Stimulated activated CD8-positive, alpha-beta memory T cell treated with anti-CD3 and anti-CD28 coated beads, Interleukin-7, amount 100 ng/mL, for 24 hours (primary cell): ENCODE data around the gene MUC4.
"Not testable (repeated sequence)": the region's sequence is repeated elsewhere in the genome, so short reads cannot be mapped to it uniquely, and the experiment has no call there.

Experiments
- DNase-seq: peaks from one replicate; pipeline ENCODE4 v3.0.0-alpha.2; 2020; ENCODE audit warnings: low read depth

MUC4 gene

GRCh38 chr3:195744437-195744836 is 67.3 kb downstream of the MUC4 start:
- no peak for DNase-seq

- DNase-seq, result no peak
Observed at GRCh38 chr3:195739561-195740111, 72.1 kb downstream of the MUC4 start.

DNA sequence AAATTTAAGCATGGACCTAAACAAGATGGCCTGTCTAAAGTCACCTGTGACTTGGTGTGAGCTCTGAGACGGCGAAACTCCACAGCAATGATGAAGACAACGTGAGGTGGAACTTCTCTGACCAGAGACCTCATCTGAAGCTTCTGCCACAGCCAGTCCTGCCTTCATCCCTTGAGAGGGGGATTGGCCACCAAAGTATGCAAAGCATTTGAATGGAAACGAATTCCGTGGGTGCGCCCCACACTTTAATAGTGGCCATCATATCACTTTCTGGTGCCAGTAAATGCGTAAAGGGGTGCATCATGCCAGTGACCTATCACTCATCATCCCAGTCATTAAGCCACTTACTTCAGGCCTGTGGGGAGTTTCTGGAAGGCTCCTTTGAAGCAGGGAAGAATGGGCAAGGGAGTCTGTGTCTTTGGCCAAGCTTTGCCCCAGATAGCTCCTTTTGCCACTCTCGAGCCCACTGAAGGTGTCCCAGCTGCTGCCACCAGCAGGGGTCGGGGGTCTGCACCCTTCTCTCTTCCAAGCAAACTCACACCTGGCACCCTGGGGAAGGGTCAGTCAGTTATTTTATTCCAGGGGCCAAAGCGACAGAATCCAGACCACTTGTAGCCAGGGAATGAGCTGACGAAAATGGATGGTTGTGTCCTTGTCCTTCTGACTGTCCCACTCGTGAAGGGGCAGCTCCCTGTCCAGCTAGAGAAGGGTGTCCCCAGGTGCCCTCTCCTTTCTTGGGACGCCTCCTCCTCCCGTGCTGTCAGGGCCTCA is 73.3 kb downstream of the MUC4 start:
- DNase-seq, result no peak

- not testable (repeated sequence) for DNase-seq
Observed at GRCh38 chr3:195737782-195738181, 73.9 kb downstream of the MUC4 start.

GRCh38 chr3:195736866-195737490 is 74.8 kb downstream of the MUC4 start:
- DNase-seq, result no peak

- DNase-seq, result no peak
Observed at GRCh38 chr3:195735036-195735695, 76.6 kb downstream of the MUC4 start.

DNA sequence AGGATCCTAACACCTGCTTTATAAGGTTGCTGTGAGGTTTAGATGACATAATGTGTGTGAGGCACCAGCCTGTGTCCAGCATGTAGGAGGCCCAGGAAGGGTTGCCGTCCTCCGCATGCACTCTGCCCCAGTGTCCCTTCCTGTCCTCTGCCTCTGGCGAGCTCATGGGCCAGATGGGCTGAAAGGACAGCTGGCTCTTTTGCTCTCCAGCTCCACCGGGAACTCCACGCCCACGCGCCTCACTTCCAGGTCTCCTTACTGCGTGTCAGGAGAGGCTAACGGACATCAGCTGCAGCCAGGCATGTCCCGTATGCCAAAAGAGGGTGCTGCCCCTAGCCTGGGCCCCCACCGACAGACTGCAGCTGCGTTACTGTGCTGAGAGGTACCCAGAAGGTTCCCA is 78.8 kb downstream of the MUC4 start:
- DNase-seq, result no peak

DNA sequence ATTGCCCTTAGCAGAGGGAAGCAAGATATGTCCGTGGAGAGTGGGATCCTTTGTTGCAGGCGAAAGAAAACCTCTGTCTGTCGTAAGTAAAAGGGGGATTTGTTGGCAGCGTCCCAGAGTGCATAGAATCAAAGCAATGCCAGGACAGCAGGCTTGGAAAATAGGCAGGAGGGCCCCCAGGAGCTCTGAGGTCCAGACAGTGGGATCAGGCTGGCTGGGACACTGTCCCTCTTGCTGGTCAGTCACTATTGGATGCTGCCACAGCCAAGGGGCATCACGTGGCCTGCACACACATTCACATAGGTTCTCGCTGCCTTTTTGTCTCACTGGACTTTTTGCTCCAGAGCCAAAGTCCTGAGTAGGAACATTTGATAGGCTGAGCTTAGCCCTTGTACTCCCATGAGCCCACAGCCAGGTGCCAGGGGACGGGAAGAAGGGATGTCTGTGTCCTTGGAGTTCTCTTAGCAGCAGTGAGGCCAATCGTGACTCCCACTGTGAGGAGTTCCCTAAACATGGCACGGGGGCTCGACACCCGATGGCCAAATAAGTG is 80.3 kb downstream of the MUC4 start:
- no peak for DNase-seq

DNA sequence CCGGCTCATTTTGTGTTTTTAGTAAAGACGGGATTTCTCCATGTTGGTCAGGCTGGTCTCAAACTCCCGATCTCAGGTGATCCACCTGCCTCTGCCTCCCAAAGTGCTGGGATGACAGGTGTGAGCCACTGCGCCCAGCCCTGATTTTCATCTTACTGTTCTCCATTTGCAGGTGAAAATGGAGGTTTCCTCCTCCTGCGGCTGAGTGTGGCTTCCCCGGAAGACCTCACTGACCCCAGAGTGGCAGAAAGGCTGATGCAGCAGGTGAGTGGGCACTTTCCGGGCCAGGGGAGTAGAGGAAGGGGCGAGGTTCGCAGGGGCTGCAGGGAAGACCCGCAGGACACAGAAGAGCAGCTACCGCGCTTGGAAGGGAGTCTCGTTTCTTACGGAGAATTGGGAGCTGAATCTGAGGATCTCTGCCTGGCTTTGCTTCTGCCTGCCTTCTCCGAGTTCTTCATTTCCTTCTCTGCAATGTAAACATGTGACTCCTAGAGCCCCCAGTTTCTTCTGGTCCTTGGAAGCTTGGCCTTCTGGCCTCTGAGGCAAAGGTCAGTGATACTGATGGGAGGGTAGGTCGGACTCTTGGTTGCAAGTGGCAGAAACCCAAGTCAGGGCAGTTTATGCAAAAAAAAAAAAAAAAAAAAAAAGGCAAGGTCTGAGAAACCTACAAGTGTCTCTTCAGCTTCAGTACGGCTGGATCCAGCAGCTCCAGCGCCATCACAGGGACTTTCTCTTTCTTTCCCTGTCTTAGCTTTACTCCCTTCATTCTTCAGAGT is 82.1 kb downstream of the MUC4 start:
- no peak for DNase-seq

- DNase-seq, result not testable (repeated sequence)
Observed at GRCh38 chr3:195728789-195729188, 82.9 kb downstream of the MUC4 start.

GRCh38 chr3:195727606-195728195 is 84.0 kb downstream of the MUC4 start:
- DNase-seq, result no peak

DNA sequence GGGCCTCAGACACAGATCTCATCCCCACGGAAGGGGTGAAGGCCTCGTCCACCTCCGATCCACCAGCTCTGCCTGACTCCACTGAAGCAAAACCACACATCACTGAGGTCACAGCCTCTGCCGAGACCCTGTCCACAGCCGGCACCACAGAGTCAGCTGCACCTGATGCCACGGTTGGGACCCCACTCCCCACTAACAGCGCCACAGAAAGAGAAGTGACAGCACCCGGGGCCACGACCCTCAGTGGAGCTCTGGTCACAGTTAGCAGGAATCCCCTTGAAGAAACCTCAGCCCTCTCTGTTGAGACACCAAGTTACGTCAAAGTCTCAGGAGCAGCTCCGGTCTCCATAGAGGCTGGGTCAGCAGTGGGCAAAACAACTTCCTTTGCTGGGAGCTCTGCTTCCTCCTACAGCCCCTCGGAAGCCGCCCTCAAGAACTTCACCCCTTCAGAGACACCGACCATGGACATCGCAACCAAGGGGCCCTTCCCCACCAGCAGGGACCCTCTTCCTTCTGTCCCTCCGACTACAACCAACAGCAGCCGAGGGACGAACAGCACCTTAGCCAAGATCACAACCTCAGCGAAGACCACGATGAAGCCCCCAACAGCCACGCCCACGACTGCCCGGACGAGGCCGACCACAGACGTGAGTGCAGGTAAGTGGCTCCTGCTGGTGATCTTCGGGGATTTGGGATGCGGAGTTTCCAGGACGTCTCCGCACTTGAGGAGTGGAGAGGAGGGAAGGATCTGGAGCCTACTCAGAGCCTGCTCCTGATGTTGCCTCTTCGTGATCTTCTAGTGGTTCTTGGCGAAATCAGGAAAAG is 85.6 kb downstream of the MUC4 start:
- not testable (repeated sequence) for DNase-seq

DNA sequence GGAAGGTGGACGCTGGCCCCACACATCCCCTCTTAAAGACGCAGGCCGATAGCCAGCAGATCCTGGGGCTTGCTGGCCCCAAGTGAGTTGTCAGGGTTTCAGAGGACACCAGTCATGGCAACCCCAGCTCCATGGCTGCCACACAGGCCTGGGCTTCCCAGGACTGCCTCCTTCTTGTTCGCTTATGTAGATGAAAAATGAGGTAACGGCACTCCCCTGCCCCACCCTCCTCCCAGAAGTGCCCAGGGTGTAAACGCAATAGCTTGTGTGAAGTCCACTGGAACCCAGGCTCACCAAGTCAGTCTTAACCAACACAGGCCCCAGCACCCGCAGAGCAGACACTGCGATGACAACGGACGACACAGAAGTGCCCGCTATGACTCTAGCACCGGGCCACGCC is 87.4 kb downstream of the MUC4 start:
- DNase-seq, result not testable (repeated sequence)

- not testable (repeated sequence) for DNase-seq
Observed at GRCh38 chr3:195722996-195723345, 88.8 kb downstream of the MUC4 start.

GRCh38 chr3:195722139-195722995 is 89.4 kb downstream of the MUC4 start:
- not testable (repeated sequence) for DNase-seq

- DNase-seq, result not testable (repeated sequence)
Observed at GRCh38 chr3:195720831-195721506, 90.8 kb downstream of the MUC4 start, which contains the start of gene MUC20. TSS of gene MUC20 (plus strand) at chr3:195720978. CDS start at chr3:195721008, 30 bp downstream.

DNA sequence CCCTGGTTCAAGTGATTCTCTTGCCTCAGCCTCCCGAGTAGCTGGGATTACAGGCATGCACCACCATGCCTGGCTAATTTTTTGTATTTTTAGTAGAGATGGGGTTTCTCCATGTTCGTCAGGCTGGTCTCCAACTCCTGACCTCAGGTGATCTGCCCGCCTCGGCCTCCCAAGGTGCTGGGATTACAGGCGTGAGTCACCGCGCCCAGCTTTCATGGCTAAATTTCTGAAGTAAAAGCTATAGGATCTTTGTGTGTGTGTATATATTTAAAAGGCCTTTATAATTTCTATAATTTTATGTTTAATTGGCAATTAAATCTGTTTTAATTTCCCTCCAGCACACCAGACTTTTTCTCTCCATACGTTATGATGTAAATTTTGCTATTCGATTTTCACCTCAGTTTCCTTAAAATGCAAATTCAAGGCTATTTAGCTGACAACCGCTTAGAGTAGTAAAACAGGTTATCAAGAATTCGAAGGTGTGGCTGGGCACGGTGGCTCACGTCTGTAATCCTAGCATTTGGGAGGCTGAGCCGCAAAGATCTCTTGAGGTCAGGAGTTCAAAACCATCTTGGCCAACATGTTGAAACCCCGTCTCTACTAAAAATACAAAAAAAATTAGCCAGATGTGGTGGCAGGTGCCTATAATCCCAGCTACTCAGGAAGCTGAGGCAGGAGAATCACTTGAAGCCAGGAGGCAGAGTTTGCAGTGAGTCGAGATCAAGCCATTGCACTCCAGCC is 92.0 kb downstream of the MUC4 start:
- not testable (repeated sequence) for DNase-seq

GRCh38 chr3:195718477-195718984 is 93.2 kb downstream of the MUC4 start:
- DNase-seq, result no peak
